ENCODE results near the gene MRPL17.

Gene MRPL17

GRCh38 chr11:6634534-6634933 is 48.6 kb downstream of the MRPL17 start:
- FAIRE-seq = no peak

GRCh38 chr11:6633422-6634408 is 49.4 kb downstream of the MRPL17 start:
- no peak for DNase-seq (ENCODE audit: insufficient read length, low spot score)
- FAIRE-seq = no peak

More at GRCh38 chr11:6634534-6634933, 48.6 kb downstream of the MRPL17 start:
- no peak for DNase-seq (ENCODE audit: insufficient read length, low spot score)

- DNase-seq (ENCODE audit: insufficient read length, low spot score) (no peak), FAIRE-seq (no peak)
Measured at GRCh38 chr11:6632116-6633073, 50.7 kb downstream of the MRPL17 start.

GRCh38 chr11:6631361-6631890 is 51.7 kb downstream of the MRPL17 start:
- DNase-seq (ENCODE audit: insufficient read length, low spot score) = no peak
- no peak for FAIRE-seq

GRCh38 chr11:6630632-6631291 is 52.4 kb downstream of the MRPL17 start:
- DNase-seq (ENCODE audit: insufficient read length, low spot score) = no peak
- no peak for FAIRE-seq

Measured in GM19239 (cell line).